OCI-LY7 (cell line): ENCODE measurements around the gene CERS1.

Experiments used
- CTCF ChIP-seq: fragments of 200-600 bp; sonication (generic); conservative IDR thresholded peaks from 2 replicates; pipeline ENCODE4 v1.5.1; 2014; ENCODE audit warnings: mild to moderate bottlenecking, antibody characterized with exemption, low read length, moderate library complexity, mixed read lengths
- EZH2phosphoT487 ChIP-seq: fragments of 200-600 bp; sonication (generic); IDR thresholded peaks from 2 replicates; pipeline ENCODE4 v1.6.1; 2018; ENCODE audit warnings: low read depth, borderline replicate concordance, mild to moderate bottlenecking, mixed run types, antibody characterized with exemption, low read length, moderate library complexity, mixed read lengths

- no peak for TF ChIP-seq CTCF
- TF ChIP-seq EZH2phosphoT487, result no peak
Observed at GRCh38 chr19:18904334-18905057, 8.5 kb upstream of the CERS1 start.
